Dendritic cell treated with granulocyte-macrophage colony-stimulating factor and Interleukin-4, amounts not matched to agents 40 ng/mL and 50 ng/mL, for 4 days (primary cell): ENCODE data around the gene HIGD2A.

ENCODE experiments used
- H3K27ac Mint-ChIP-seq: one replicate; pipeline ENCODE4 v1.8.0; 2022; ENCODE audit warnings: mild to moderate bottlenecking, mixed read lengths
- H3K27me3 Mint-ChIP-seq: one replicate; pipeline ENCODE4 v1.8.0; 2022; ENCODE audit warnings: mild to moderate bottlenecking, mixed read lengths
- H3K36me3 Mint-ChIP-seq: one replicate; pipeline ENCODE4 v1.8.0; 2022; ENCODE audit warnings: low read depth, mixed read lengths
- H3K4me1 Mint-ChIP-seq: one replicate; pipeline ENCODE4 v1.8.0; 2022; ENCODE audit warnings: low read depth, mixed read lengths
- H3K4me3 Mint-ChIP-seq: one replicate; pipeline ENCODE4 v1.8.0; 2022; ENCODE audit warnings: mild to moderate bottlenecking, moderate library complexity, mixed read lengths
- H3K9me3 Mint-ChIP-seq: one replicate; pipeline ENCODE4 v1.8.0; 2022; ENCODE audit warnings: mixed read lengths
- intact Hi-C: fragments of 100-400 bp; cut with micrococcal nuclease; formaldehyde crosslinking; loops from one replicate; pipeline ENCODE4 v1.15.0; 2022

The HIGD2A gene

DNA sequence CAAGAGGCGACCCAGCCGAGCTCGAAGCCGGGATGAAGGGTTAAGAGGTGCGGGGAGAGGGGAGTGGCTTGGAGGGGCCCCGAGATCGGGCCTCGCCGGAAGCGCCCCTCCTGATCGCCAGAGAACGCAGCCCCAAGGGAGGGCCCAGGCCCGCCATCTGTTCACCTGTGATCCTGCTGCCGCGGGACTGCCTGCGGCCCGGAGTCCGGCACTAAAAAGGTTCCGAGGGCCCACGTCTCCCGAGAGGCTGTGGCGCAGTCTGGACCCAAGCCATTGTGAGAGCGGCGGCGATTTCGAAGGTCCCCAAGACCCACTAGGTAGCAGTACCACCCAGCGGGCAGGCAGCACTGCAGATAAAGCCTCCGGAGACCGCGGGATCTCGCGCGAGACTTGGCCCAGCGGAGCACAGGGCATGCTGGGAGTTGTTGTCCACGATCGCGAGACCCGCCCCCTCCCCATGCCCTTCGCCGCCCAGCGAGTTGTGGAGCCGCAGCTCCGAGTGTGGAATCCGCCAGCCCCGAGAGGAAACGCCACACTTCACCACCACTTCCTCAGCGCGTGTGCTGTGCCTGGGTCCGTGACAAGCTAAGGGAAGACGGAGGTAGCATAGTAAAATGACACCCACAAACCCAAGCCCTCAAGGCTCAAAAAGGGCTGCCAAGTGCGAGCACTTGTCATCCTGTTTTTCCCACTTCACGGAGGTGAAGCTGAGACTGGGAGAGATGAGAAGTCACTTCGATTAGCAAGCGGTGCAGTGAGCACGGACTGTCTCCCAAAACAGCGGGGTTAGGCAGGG lies 26.9 kb upstream of the HIGD2A start, which contains the start of gene KIAA1191:
KIAA1191 (minus strand) TSS at position 328 of the 796 bp plus-strand sequence. CDS start 2,256 bp downstream, outside the sequence.
- Mint-ChIP-seq H3K9me3 (no peaks in the 10 kb centered on the region), H3K4me3 (peak within 1 kb of the TSS; percentile 96), H3K4me1 (peaks cover 28% of the 10 kb centered on the region), H3K36me3 (peaks cover 42% of the 10 kb centered on the region), H3K27ac (peak within 1 kb of the TSS; percentile 90), H3K27me3 (peaks cover 26% of the 10 kb centered on the region)
- intact Hi-C loops: loop anchor here (1.0 to 5.0 kb wide), 2 partner anchors 27 to 86 kb away; partner anchors contain the start of genes FAF2, HIGD2A and NOP16

- Mint-ChIP-seq H3K9me3 (no peaks in the 10 kb centered on the region), H3K36me3 (peaks cover 42% of the 10 kb centered on the region), H3K27me3 (peaks cover 32% of the 10 kb centered on the region), H3K27ac (peak overlapping the region; percentile 90), H3K4me1 (peaks cover 29% of the 10 kb centered on the region), H3K4me3 (peak overlapping the region; percentile 96)
- intact Hi-C loops: loop anchor here (5.0 kb wide), 1 partner anchor 85 kb away; the partner anchor contains the start of gene FAF2
Observed at GRCh38 chr5:176362233-176362490, 26.4 kb upstream of the HIGD2A start.

- H3K27me3 Mint-ChIP-seq: peaks cover 42% of the 10 kb centered on the region
- H3K4me1 Mint-ChIP-seq: peaks cover 24% of the 10 kb centered on the region
- H3K4me3 Mint-ChIP-seq: peak overlapping the region; percentile 75
- H3K9me3 Mint-ChIP-seq: no peaks in the 10 kb centered on the region
- intact Hi-C loops: loop anchor here (1.0 to 5.0 kb wide), 2 partner anchors 23 to 82 kb away; partner anchors contain the start of genes FAF2, HIGD2A and NOP16
- no peak overlapping the region for H3K27ac Mint-ChIP-seq
- peaks cover 41% of the 10 kb centered on the region for H3K36me3 Mint-ChIP-seq
Observed at GRCh38 chr5:176364765-176365350, 23.7 kb upstream of the HIGD2A start.

GRCh38 chr5:176365351-176366231 lies 23.0 kb upstream of the HIGD2A start, which contains the start of gene ARL10:
Gene ARL10, plus strand, starts transcription at chr5:176365487. Its CDS starts 77 bp downstream, at chr5:176365564.
- Mint-ChIP-seq H3K4me1 (peaks cover 24% of the 10 kb centered on the region), H3K9me3 (no peaks in the 10 kb centered on the region), H3K27ac (no peak within 1 kb of the TSS), H3K4me3 (peak within 1 kb of the TSS; percentile 75), H3K27me3 (peaks cover 42% of the 10 kb centered on the region), H3K36me3 (peaks cover 47% of the 10 kb centered on the region)
- intact Hi-C loops: loop anchor here (1.0 kb wide), 1 partner anchor 23 kb away; the partner anchor contains the start of genes HIGD2A and NOP16

DNA sequence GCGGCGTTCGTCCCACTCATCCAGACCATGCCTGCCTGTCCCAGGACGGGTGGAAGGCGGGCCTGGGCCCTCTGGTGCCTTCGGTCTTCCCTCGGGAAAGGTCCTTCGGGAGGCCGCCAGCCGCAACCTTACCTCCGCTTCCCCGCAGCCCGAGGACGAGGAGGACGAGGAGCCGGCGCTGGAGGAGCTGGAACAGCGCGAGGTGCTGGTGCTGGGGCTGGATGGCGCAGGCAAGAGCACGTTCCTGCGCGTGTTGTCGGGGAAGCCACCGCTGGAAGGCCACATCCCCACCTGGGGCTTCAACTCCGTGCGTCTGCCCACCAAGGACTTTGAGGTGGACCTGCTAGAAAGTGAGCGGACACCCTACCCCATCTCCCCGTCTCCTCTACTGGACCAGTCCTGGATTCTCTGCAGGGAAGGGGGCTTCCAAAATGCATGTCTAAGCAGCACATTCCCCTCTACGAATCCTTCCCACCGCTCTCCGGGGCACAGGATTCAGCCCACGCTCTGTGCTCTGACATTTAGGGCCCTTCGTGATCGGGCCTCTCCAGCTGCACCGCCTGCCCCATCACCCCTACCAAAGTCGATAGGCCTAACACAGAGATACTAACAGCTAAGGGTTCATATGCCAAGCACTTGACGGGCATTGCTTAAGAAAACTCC lies 22.2 kb upstream of the HIGD2A start:
- Mint-ChIP-seq H3K9me3 (no peaks in the 10 kb centered on the region), H3K27ac (no peak overlapping the region), H3K27me3 (peaks cover 42% of the 10 kb centered on the region), H3K4me1 (peaks cover 24% of the 10 kb centered on the region), H3K36me3 (peaks cover 41% of the 10 kb centered on the region), H3K4me3 (peak overlapping the region; percentile 53)
- intact Hi-C loops: no loop called here

DNA sequence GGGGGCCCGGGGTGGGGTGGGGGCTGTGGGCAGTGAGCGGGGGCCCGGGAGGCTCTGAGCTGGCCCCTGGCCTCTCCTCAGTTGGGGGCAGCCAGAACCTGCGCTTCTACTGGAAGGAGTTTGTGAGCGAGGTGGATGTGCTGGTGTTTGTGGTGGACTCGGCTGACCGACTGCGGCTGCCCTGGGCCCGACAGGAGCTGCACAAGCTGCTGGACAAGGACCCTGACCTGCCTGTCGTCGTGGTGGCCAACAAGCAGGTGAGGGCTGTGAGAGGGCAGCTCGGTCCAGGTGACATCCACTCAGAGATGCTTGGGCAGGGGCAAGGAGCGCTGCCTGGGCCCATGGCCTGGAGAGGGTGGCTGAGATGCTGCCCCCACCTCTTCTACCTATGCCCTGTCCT lies 19.8 kb upstream of the HIGD2A start:
- intact Hi-C loops: no loop called here
- Mint-ChIP-seq H3K4me1 (peaks cover 33% of the 10 kb centered on the region), H3K27ac (no peak overlapping the region), H3K36me3 (peaks cover 37% of the 10 kb centered on the region), H3K4me3 (no peak overlapping the region), H3K27me3 (peaks cover 36% of the 10 kb centered on the region), H3K9me3 (no peaks in the 10 kb centered on the region)

GRCh38 chr5:176369934-176370711 lies 18.4 kb upstream of the HIGD2A start:
- Mint-ChIP-seq H3K27ac (no peak overlapping the region), H3K9me3 (no peaks in the 10 kb centered on the region), H3K4me3 (no peak overlapping the region), H3K4me1 (peaks cover 29% of the 10 kb centered on the region), H3K27me3 (peaks cover 23% of the 10 kb centered on the region), H3K36me3 (peaks cover 37% of the 10 kb centered on the region)
- intact Hi-C loops: no loop called here

GRCh38 chr5:176371621-176372539 lies 16.7 kb upstream of the HIGD2A start:
- H3K4me1 Mint-ChIP-seq: peaks cover 29% of the 10 kb centered on the region
- no peaks in the 10 kb centered on the region for H3K9me3 Mint-ChIP-seq
- H3K36me3 Mint-ChIP-seq: peaks cover 32% of the 10 kb centered on the region
- H3K4me3 Mint-ChIP-seq: no peak overlapping the region
- peaks cover 13% of the 10 kb centered on the region for H3K27me3 Mint-ChIP-seq
- peak overlapping the region; percentile 69 for H3K27ac Mint-ChIP-seq
- intact Hi-C loops: no loop called here

- Mint-ChIP-seq H3K36me3 (peaks cover 18% of the 10 kb centered on the region), H3K27me3 (no peaks in the 10 kb centered on the region), H3K27ac (no peak overlapping the region), H3K4me3 (no peak overlapping the region), H3K9me3 (no peaks in the 10 kb centered on the region), H3K4me1 (peaks cover 20% of the 10 kb centered on the region)
- intact Hi-C loops: no loop called here
Observed at GRCh38 chr5:176373100-176373818, 15.3 kb upstream of the HIGD2A start.

- intact Hi-C loops: loop anchor here (10.0 kb wide), 1 partner anchor 155 kb away; the partner anchor contains the start of gene RNF44
- Mint-ChIP-seq H3K4me1 (peaks cover 11% of the 10 kb centered on the region), H3K27ac (no peak overlapping the region), H3K36me3 (peaks cover 33% of the 10 kb centered on the region), H3K4me3 (no peak overlapping the region), H3K9me3 (no peaks in the 10 kb centered on the region), H3K27me3 (no peaks in the 10 kb centered on the region)
Observed at GRCh38 chr5:176379881-176380280, 8.7 kb upstream of the HIGD2A start.

DNA sequence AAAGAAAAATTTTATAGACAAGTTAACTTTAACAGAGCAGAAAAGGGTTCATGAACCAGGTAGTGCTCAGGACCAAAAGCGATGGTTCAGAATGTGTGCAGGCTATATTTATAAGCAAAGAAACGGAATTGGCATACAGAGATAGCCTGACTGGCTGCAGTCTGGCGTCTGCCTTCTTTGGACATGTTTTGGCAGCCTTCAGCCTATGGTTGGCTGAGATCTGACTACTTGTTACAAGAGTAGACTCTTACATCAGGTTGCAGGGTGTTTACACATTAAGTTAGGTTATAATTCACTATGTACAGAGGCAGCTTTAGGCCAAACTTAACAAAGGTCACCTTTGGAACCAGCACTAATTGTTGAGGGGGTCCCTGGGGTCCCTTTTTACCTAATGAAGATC lies 7.1 kb upstream of the HIGD2A start:
- no peak overlapping the region for H3K27ac Mint-ChIP-seq
- intact Hi-C loops: loop anchor here (10.0 kb wide), 1 partner anchor 153 kb away; the partner anchor contains the start of gene RNF44
- peaks cover 25% of the 10 kb centered on the region for H3K4me1 Mint-ChIP-seq
- no peaks in the 10 kb centered on the region for H3K27me3 Mint-ChIP-seq
- H3K4me3 Mint-ChIP-seq: no peak overlapping the region
- peaks cover 46% of the 10 kb centered on the region for H3K36me3 Mint-ChIP-seq
- no peaks in the 10 kb centered on the region for H3K9me3 Mint-ChIP-seq
